ENCODE results near the gene NELFB.

Gene NELFB

GRCh38 chr9:137266585-137267453, 11.7 kb downstream of the NELFB start:
- Histone ChIP-seq H3K4me3 (no peak overlapping the region), H3K4me1 (peaks cover 49% of the 10 kb centered on the region), H3K9ac (no peak overlapping the region), H3K27me3 (no peaks in the 10 kb centered on the region), H3K36me3 (peaks cover 78% of the 10 kb centered on the region), H3K27ac (no peak overlapping the region), H3K4me2 (peak overlapping the region; percentile 92; the same call in 1 of the 2 replicates), H3K9me3 (no peaks in the 10 kb centered on the region), H4K20me1 (peaks cover 14% of the 10 kb centered on the region; the same call in 1 of the 2 replicates)
- no peak for TF ChIP-seq Cebpa-rat (IDR thresholded peaks at IDR 0.05)

GRCh38 chr9:137267933-137268355, 12.8 kb downstream of the NELFB start:
- Histone ChIP-seq H3K9me3 (no peaks in the 10 kb centered on the region), H3K27ac (peak overlapping the region; percentile 47), H3K4me2 (peak overlapping the region; percentile 92), H3K4me3 (no peak overlapping the region), H3K36me3 (peaks cover 78% of the 10 kb centered on the region), H3K9ac (0 out of 2 replicates have a peak overlapping the region, but pooled peaks have one; percentile 1), H3K4me1 (peaks cover 60% of the 10 kb centered on the region), H4K20me1 (peaks cover 18% of the 10 kb centered on the region; the same call in 1 of the 2 replicates), H3K27me3 (no peaks in the 10 kb centered on the region)
- no peak for TF ChIP-seq Cebpa-rat (IDR thresholded peaks at IDR 0.05)

GRCh38 chr9:137268538-137269201, 13.5 kb downstream of the NELFB start:
- peak overlapping the region; percentile 47 for H3K27ac ChIP-seq
- H3K4me3 ChIP-seq = peak overlapping the region; percentile 4; the same call in 1 of the 2 replicates
- H3K9me3 ChIP-seq = no peaks in the 10 kb centered on the region
- H3K27me3 ChIP-seq = no peaks in the 10 kb centered on the region
- TF ChIP-seq Cebpa-rat (IDR thresholded peaks at IDR 0.05) = no peak
- H3K9ac ChIP-seq = peak overlapping the region; percentile 54; the same call in 1 of the 2 replicates
- peaks cover 67% of the 10 kb centered on the region for H3K4me1 ChIP-seq
- peaks cover 79% of the 10 kb centered on the region for H3K36me3 ChIP-seq
- peaks cover 17% of the 10 kb centered on the region; the same call in 1 of the 2 replicates for H4K20me1 ChIP-seq
- H3K4me2 ChIP-seq = peak overlapping the region; percentile 92

GRCh38 chr9:137269231-137269772, 14.2 kb downstream of the NELFB start:
- H3K27me3 ChIP-seq = no peaks in the 10 kb centered on the region
- peak overlapping the region; percentile 47; the same call in 1 of the 2 replicates for H3K27ac ChIP-seq
- peaks cover 73% of the 10 kb centered on the region for H3K36me3 ChIP-seq
- H3K9me3 ChIP-seq = no peaks in the 10 kb centered on the region
- peak overlapping the region; percentile 92 for H3K4me2 ChIP-seq
- TF ChIP-seq Cebpa-rat (IDR thresholded peaks at IDR 0.05) = no peak
- H3K9ac ChIP-seq = peak overlapping the region; percentile 54; the same call in 1 of the 2 replicates
- H4K20me1 ChIP-seq = peaks cover 17% of the 10 kb centered on the region; the same call in 1 of the 2 replicates
- peak overlapping the region; percentile 4; the same call in 1 of the 2 replicates for H3K4me3 ChIP-seq
- H3K4me1 ChIP-seq = peaks cover 73% of the 10 kb centered on the region

GRCh38 chr9:137270929-137271695, 16.0 kb downstream of the NELFB start:
- Histone ChIP-seq H3K27me3 (no peaks in the 10 kb centered on the region), H3K4me3 (no peak overlapping the region), H4K20me1 (peaks cover 17% of the 10 kb centered on the region; the same call in 1 of the 2 replicates), H3K9ac (peak overlapping the region; percentile 59), H3K27ac (peak overlapping the region; percentile 77), H3K4me1 (peaks cover 92% of the 10 kb centered on the region), H3K4me2 (peak overlapping the region; percentile 92), H3K9me3 (no peaks in the 10 kb centered on the region), H3K36me3 (peaks cover 56% of the 10 kb centered on the region)
- TF ChIP-seq Cebpa-rat (IDR thresholded peaks at IDR 0.05) = no peak

- Histone ChIP-seq H3K9ac (peak overlapping the region; percentile 59), H3K27ac (peak overlapping the region; percentile 77), H3K4me2 (peak overlapping the region; percentile 92), H3K36me3 (peaks cover 50% of the 10 kb centered on the region), H3K9me3 (no peaks in the 10 kb centered on the region), H3K4me1 (peaks cover 97% of the 10 kb centered on the region), H4K20me1 (peaks cover 17% of the 10 kb centered on the region; the same call in 1 of the 2 replicates), H3K27me3 (no peaks in the 10 kb centered on the region), H3K4me3 (peak overlapping the region; percentile 36; the same call in 1 of the 2 replicates)
- no peak for TF ChIP-seq Cebpa-rat (IDR thresholded peaks at IDR 0.05)
These were observed 16.6 kb downstream of the NELFB start for GRCh38 chr9:137271696-137272076.

GRCh38 chr9:137272241-137273094, 17.3 kb downstream of the NELFB start:
- H3K4me3 ChIP-seq = peak overlapping the region; percentile 36; the same call in 1 of the 2 replicates
- peaks cover 42% of the 10 kb centered on the region for H3K36me3 ChIP-seq
- TF ChIP-seq Cebpa-rat (IDR thresholded peaks at IDR 0.05) = no peak
- peaks cover 17% of the 10 kb centered on the region; the same call in 1 of the 2 replicates for H4K20me1 ChIP-seq
- H3K9ac ChIP-seq = peak overlapping the region; percentile 59
- H3K4me2 ChIP-seq = peak overlapping the region; percentile 92
- H3K27me3 ChIP-seq = no peaks in the 10 kb centered on the region
- H3K9me3 ChIP-seq = no peaks in the 10 kb centered on the region
- peak overlapping the region; percentile 77 for H3K27ac ChIP-seq
- H3K4me1 ChIP-seq = peaks cover 99% of the 10 kb centered on the region

- H3K27ac ChIP-seq = peak overlapping the region; percentile 94
These were observed 18.0 kb downstream of the NELFB start for GRCh38 chr9:137273095-137273490.

More at GRCh38 chr9:137273095-137273490, 18.0 kb downstream of the NELFB start:
- Histone ChIP-seq H3K9me3 (no peaks in the 10 kb centered on the region), H3K9ac (peak overlapping the region; percentile 59), H4K20me1 (peaks cover 17% of the 10 kb centered on the region; the same call in 1 of the 2 replicates), H3K36me3 (peaks cover 36% of the 10 kb centered on the region), H3K4me3 (no peak overlapping the region), H3K4me1 (peaks cover 99% of the 10 kb centered on the region), H3K27me3 (no peaks in the 10 kb centered on the region), H3K4me2 (peak overlapping the region; percentile 92)
- no peak for TF ChIP-seq Cebpa-rat (IDR thresholded peaks at IDR 0.05)

All from BLaER1 (cell line).